ENCODE measurements around the gene KRTCAP2.
A peak's percentile ranks its signal among the peaks of the same experiment; 100 is the strongest.

The KRTCAP2 gene

GRCh38 chr1:155137154-155137949, 35.8 kb downstream of the KRTCAP2 start:
- H3K27ac ChIP-seq = peak overlapping the region; percentile 99
- DNase-seq (ENCODE audit: low read depth, low spot score) = no peak

GRCh38 chr1:155136748-155137147, 36.4 kb downstream of the KRTCAP2 start:
- DNase-seq (ENCODE audit: low read depth, low spot score) = no peak
- peak overlapping the region; percentile 99 for H3K27ac ChIP-seq

- H3K27ac ChIP-seq = peak within 1 kb of the TSS; percentile 99
- peak; percentile 78 for DNase-seq (ENCODE audit: low read depth, low spot score)
These were observed 37.6 kb downstream of the KRTCAP2 start, which contains the start of gene SLC50A1 for GRCh38 chr1:155135415-155136028. SLC50A1 (plus strand) TSS chr1:155135852; CDS start chr1:155135912, 60 bp downstream.

GRCh38 chr1:155134880-155135414, 38.2 kb downstream of the KRTCAP2 start:
- peak; percentile 96 for DNase-seq (ENCODE audit: low read depth, low spot score)
- H3K27ac ChIP-seq = peak overlapping the region; percentile 99

GRCh38 chr1:155134322-155134721, 38.8 kb downstream of the KRTCAP2 start:
- DNase-seq (ENCODE audit: low read depth, low spot score) = no peak
- peak overlapping the region; percentile 99 for H3K27ac ChIP-seq

- no peak for DNase-seq (ENCODE audit: low read depth, low spot score)
- peak overlapping the region; percentile 99 for H3K27ac ChIP-seq
These were observed 39.3 kb downstream of the KRTCAP2 start for GRCh38 chr1:155133799-155134281.

GRCh38 chr1:155131856-155132255, 41.2 kb downstream of the KRTCAP2 start:
- DNase-seq (ENCODE audit: low read depth, low spot score) = no peak

GRCh38 chr1:155131285-155131684, 41.8 kb downstream of the KRTCAP2 start:
- H3K27ac ChIP-seq = peak overlapping the region; percentile 99
- no peak for DNase-seq (ENCODE audit: low read depth, low spot score)

More at GRCh38 chr1:155131856-155132255, 41.2 kb downstream of the KRTCAP2 start:
- H3K27ac ChIP-seq = peak overlapping the region; percentile 99

GRCh38 chr1:155130272-155131006, 42.7 kb downstream of the KRTCAP2 start:
- H3K27ac ChIP-seq = peak overlapping the region; percentile 99
- DNase-seq (ENCODE audit: low read depth, low spot score) = no peak

GRCh38 chr1:155128755-155129473, 44.2 kb downstream of the KRTCAP2 start:
- DNase-seq (ENCODE audit: low read depth, low spot score) = no peak
- peak overlapping the region; percentile 99 for H3K27ac ChIP-seq

GRCh38 chr1:155127967-155128754, 44.9 kb downstream of the KRTCAP2 start:
- H3K27ac ChIP-seq = peak overlapping the region; percentile 99
- no peak for DNase-seq (ENCODE audit: low read depth, low spot score)

GRCh38 chr1:155127105-155127966, 45.8 kb downstream of the KRTCAP2 start, which contains the start of gene EFNA1:
EFNA1 (plus strand) TSS chr1:155127876; CDS start chr1:155127978, 102 bp downstream.
- DNase-seq (ENCODE audit: low read depth, low spot score) = peak; percentile 88
- peak within 1 kb of the TSS; percentile 99 for H3K27ac ChIP-seq

GRCh38 chr1:155126556-155127104, 46.5 kb downstream of the KRTCAP2 start:
- DNase-seq (ENCODE audit: low read depth, low spot score) = no peak
- H3K27ac ChIP-seq = peak overlapping the region; percentile 99

GRCh38 chr1:155125946-155126555, 47.1 kb downstream of the KRTCAP2 start:
- peak overlapping the region; percentile 99 for H3K27ac ChIP-seq
- DNase-seq (ENCODE audit: low read depth, low spot score) = no peak

GRCh38 chr1:155125511-155125945, 47.6 kb downstream of the KRTCAP2 start:
- DNase-seq (ENCODE audit: low read depth, low spot score) = peak; percentile 60
- peak overlapping the region; percentile 99 for H3K27ac ChIP-seq

GRCh38 chr1:155124503-155125463, 48.3 kb downstream of the KRTCAP2 start:
- H3K27ac ChIP-seq = peak overlapping the region; percentile 99
- DNase-seq (ENCODE audit: low read depth, low spot score) = no peak
